ENCODE measurements around the gene ATP6V0A1. TPM values are rescaled to one million over a fixed set of nuclear protein-coding genes. Genes with fewer than 3 reads are reported as not detected.

Gene ATP6V0A1
- total and polyA plus RNA-seq, 5 donors, result 33.4 to 57.7 (median 45.2) TPM

DNA sequence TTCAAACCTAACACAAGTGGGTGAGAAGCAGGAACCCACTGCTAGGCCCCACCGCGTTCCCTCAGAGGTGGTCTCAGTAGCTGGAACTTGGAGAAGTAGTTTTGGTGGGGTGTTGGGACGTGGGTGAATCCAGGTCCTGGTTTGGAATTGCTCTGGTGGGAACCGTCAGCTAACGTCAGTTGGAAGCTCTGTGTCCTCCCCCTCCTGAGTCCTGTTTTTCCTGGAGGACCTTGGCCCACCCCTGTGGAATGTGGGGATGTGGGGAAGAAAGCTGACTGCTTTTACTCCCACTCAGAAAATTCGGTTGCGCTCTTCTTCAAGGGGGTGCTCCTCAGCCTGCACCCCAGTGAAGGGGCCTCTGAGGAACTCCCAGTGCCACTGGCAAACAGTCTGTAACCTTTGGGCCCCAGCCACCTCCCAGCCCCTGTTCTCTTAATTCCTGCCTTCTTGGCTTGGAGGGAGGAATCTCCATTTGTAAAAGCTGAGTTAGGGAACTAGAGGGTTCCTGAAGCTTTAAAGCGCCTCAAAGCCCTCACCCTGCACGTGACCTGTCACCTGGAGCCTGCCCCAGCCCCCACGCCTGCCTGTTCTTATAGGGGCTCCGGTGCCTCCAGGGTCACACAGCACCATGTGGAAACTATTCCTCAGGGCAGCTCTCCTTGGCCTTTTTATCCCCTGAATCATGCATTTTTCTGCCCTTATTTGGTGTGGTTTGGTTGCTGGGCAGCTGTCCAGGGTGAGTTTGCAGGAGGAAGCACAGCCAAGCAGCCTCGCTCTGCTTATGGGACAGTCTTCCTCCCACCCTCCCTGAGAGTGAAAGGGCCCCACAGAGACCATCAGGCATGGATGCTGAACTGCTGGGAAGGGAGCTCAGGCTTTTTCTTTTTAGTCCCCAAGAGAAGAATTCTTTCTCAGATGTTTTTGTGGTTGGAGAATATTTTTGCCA lies 61.1 kb downstream of the ATP6V0A1 start:
- Histone ChIP-seq H3K4me3 (ENCODE audit: low read length) (no peak overlapping the region), H3K9me3 (ENCODE audit: control insufficient read depth, low read length) (no peaks in the 10 kb centered on the region), H3K4me1 (ENCODE audit: control insufficient read depth, insufficient read depth, low read length) (peaks cover 43% of the 10 kb centered on the region), H3K27ac (ENCODE audit: low read length) (peak overlapping the region; percentile 99), H3K27me3 (ENCODE audit: control insufficient read depth, insufficient read depth) (no peaks in the 10 kb centered on the region)
- 19% methylated on average over 12 of the region's 12 CpGs for WGBS
- peak; percentile 92 to 97 (median 94) for DNase-seq
- intact Hi-C loops (cut with DNase I), result loop anchor here (5.0 to 10.0 kb wide), 4 partner anchors 85 to 198 kb away; partner anchors contain the start of gene CAVIN1 (in 2 of the 4)
- ATAC-seq, result peak; percentile 77 to 79

DNA sequence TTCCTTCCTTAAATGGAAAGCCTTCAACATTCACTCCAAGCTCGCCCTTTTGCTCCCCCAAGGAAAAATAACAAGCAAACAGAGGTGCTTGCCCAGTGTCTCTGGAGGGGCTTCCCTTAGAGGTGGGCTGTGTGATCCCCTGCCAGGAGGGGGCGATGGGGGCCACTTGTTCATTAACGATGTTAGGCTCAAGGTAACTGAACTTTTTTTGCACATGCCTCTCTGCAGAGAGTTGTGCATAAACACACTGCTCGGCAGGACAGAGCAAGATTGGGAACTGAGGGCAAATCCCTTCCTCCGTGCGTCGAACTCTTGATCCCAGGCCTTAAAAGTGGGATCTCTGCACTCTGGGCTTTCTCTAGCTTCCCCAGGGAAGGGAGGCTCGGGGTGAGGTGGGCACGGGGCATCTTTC lies 61.9 kb downstream of the ATP6V0A1 start:
- 33% methylated on average over 9 of the region's 9 CpGs for WGBS
- Histone ChIP-seq H3K27ac (ENCODE audit: low read length) (peak overlapping the region; percentile 99), H3K4me3 (ENCODE audit: low read length) (no peak overlapping the region), H3K4me1 (ENCODE audit: control insufficient read depth, insufficient read depth, low read length) (peaks cover 43% of the 10 kb centered on the region), H3K9me3 (ENCODE audit: control insufficient read depth, low read length) (no peaks in the 10 kb centered on the region), H3K27me3 (ENCODE audit: control insufficient read depth, insufficient read depth) (no peaks in the 10 kb centered on the region)
- ATAC-seq, result no peak
- intact Hi-C loops (cut with DNase I), result loop anchor here in 1 of 4 donors (10.0 kb wide), 1 partner anchor 86 kb away; no protein-coding TSS in a partner anchor
- peak in 2 of 3 donors; percentile 70 to 78 for DNase-seq

DNA sequence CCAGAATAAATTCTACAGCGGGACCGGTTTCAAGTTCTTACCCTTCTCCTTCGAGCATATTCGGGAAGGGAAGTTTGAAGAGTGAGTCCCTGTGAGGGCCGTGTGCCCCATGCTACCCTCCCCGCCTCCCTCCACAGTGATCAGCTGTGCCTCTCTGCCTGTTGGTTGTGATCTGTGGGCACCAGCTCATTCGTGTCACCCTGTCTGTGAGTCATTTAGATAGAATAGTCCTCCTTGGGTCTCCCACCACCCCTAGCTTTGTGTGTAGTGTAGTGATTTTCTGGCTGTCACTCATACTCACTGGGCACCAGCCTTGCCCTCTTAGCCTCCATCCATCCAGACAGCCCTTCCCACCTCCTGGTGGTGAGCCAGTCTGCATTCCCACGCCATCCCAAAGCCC lies 62.4 kb downstream of the ATP6V0A1 start:
- Histone ChIP-seq H3K9me3 (ENCODE audit: control insufficient read depth, low read length) (no peaks in the 10 kb centered on the region), H3K27me3 (ENCODE audit: control insufficient read depth, insufficient read depth) (no peaks in the 10 kb centered on the region), H3K27ac (ENCODE audit: low read length) (peak overlapping the region; percentile 99), H3K4me3 (ENCODE audit: low read length) (no peak overlapping the region), H3K4me1 (ENCODE audit: control insufficient read depth, insufficient read depth, low read length) (peaks cover 43% of the 10 kb centered on the region)
- WGBS, result 47% methylated on average over 8 of the region's 8 CpGs
- DNase-seq (peak in 1 of 3 donors; percentile 23), ATAC-seq (no peak)
- intact Hi-C loops (cut with DNase I), result loop anchor here in 1 of 4 donors (10.0 kb wide), 1 partner anchor 86 kb away; no protein-coding TSS in a partner anchor

DNA sequence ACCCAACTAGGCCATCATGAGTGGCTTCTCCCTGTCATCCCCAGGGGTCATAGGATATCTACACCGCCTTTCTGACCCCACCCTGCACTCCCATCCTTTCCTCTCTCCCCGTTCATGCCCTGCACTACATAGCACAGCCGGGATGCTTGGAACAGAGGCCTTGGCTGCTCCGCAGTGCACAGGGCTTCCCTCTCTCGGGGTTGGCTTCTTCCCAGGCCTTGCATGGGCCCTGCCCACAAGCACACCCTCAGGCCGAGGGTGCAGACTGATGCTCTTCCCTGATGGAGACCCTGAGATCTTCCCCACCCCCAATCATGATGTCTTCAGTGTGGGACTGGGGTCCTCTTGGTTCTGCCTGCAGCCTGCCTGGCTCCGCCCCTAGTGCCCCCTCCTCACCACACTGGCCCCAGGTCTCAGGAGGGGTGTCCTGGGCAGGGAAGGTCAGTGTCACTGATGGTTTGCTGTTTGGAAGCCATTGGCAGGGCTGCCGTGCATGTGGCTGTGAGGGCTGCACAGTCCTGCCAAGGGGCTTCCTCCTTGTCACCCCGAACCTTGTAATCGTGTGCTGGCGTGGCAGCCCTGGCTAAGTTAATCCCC lies 63.1 kb downstream of the ATP6V0A1 start:
- peak overlapping the region; percentile 99 for H3K27ac ChIP-seq (ENCODE audit: low read length)
- H3K27me3 ChIP-seq (ENCODE audit: control insufficient read depth, insufficient read depth), result no peaks in the 10 kb centered on the region
- H3K4me3 ChIP-seq (ENCODE audit: low read length), result no peak overlapping the region
- 43% methylated on average over 11 of the region's 11 CpGs for WGBS
- intact Hi-C loops (cut with DNase I), result loop anchor here in 1 of 4 donors (10.0 kb wide), 1 partner anchor 87 kb away; no protein-coding TSS in a partner anchor
- peak; percentile 70 to 85 (median 78) for DNase-seq
- ATAC-seq, result peak in 1 of 2 donors; percentile 10
- H3K4me1 ChIP-seq (ENCODE audit: control insufficient read depth, insufficient read depth, low read length), result peaks cover 36% of the 10 kb centered on the region
- H3K9me3 ChIP-seq (ENCODE audit: control insufficient read depth, low read length), result no peaks in the 10 kb centered on the region

DNA sequence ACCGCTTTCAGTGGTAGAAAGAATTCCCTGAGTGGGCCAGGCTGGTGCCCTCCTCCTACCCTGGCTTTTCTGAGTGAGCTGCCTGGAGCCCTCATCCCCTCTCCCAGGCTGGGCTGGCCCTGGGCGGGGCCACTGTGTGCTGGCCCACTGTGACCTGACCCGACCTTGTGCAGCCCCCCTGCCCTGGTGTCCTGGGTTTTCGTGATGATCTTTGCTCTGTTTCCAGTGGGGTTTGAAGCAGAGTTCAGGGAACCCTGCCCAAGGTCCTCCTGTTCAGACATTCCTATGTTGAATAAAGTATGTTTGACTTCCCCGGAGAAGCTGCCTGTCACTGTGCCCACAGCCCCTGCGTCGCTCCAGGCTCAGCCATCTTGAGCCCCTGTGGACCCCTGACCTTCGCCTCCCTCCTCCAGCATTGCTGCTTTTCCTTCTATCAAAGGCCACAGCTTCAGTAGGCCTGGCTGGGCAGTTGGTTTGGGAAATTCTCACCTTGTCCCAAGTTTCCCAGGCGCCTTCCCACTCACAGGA lies 63.6 kb downstream of the ATP6V0A1 start:
- intact Hi-C loops (cut with DNase I), result loop anchor here in 1 of 4 donors (10.0 kb wide), 1 partner anchor 88 kb away; no protein-coding TSS in a partner anchor
- DNase-seq (peak in 2 of 3 donors; percentile 54 to 71), ATAC-seq (no peak)
- Histone ChIP-seq H3K4me3 (ENCODE audit: low read length) (no peak overlapping the region), H3K9me3 (ENCODE audit: control insufficient read depth, low read length) (no peaks in the 10 kb centered on the region), H3K27me3 (ENCODE audit: control insufficient read depth, insufficient read depth) (no peaks in the 10 kb centered on the region), H3K27ac (ENCODE audit: low read length) (peak overlapping the region; percentile 99), H3K4me1 (ENCODE audit: control insufficient read depth, insufficient read depth, low read length) (peaks cover 35% of the 10 kb centered on the region)
- 60% methylated on average over 9 of the region's 9 CpGs for WGBS

DNA sequence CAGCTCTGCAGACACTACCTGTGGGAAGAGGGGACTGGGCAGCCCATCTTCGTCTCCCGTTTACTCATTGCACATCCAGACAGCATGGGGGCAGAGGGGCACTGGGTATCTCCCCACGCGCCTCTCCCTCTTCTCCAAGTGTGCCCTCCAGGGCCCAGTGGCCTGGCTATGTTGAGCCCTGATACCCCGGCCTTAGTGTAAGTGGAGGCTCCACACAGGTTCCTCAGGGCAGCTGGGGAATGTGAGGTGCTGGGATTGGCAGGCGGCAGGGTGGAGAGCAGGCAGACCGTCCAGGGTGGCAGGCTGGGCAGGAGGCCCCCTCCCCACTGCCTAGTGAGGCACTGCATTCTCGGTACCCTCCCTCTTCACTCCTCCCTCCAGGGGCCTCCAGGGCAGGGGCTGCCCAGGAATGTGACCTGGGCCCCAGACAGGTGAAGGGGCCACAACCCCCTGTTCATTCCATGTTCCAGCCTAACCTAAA lies 64.2 kb downstream of the ATP6V0A1 start:
- Histone ChIP-seq H3K4me3 (ENCODE audit: low read length) (no peak overlapping the region), H3K27me3 (ENCODE audit: control insufficient read depth, insufficient read depth) (no peaks in the 10 kb centered on the region), H3K9me3 (ENCODE audit: control insufficient read depth, low read length) (no peaks in the 10 kb centered on the region), H3K4me1 (ENCODE audit: control insufficient read depth, insufficient read depth, low read length) (peaks cover 35% of the 10 kb centered on the region), H3K27ac (ENCODE audit: low read length) (peak overlapping the region; percentile 99)
- WGBS, result 86% methylated on average over 8 of the region's 8 CpGs
- no peak for ATAC-seq
- DNase-seq, result peak in 1 of 3 donors; percentile 56
- intact Hi-C loops (cut with DNase I), result loop anchor here in 1 of 4 donors (10.0 kb wide), 1 partner anchor 88 kb away; no protein-coding TSS in a partner anchor

DNA sequence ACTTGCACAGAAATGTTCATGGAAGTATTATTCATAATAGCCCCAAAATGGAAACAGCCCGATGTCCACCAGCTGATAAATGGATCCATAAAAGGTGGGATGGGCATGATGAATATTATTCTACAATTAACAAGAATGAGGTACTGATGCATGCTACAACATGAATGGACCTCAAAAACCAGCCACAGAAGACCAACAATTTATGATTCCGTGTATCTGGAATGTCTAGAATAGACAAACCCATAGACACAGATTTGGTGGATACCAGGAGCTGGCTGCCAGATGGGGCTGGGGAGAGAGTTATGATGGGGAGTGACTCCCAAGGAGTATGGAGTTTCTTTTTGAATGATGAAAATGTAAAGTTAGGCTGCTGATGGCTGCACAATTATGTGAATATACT lies 66.5 kb downstream of the ATP6V0A1 start:
- Histone ChIP-seq H3K9me3 (ENCODE audit: control insufficient read depth, low read length) (no peaks in the 10 kb centered on the region), H3K4me1 (ENCODE audit: control insufficient read depth, insufficient read depth, low read length) (peaks cover 16% of the 10 kb centered on the region), H3K4me3 (ENCODE audit: low read length) (no peak overlapping the region), H3K27me3 (ENCODE audit: control insufficient read depth, insufficient read depth) (no peaks in the 10 kb centered on the region), H3K27ac (ENCODE audit: low read length) (no peak overlapping the region)
- no peak for ATAC-seq
- no peak for DNase-seq
- 73% methylated on average over 2 of the region's 2 CpGs for WGBS
- intact Hi-C loops (cut with DNase I), result loop anchor here in 2 of 4 donors (5.0 to 10.0 kb wide), 2 partner anchors 90 to 203 kb away; no protein-coding TSS in a partner anchor

DNA sequence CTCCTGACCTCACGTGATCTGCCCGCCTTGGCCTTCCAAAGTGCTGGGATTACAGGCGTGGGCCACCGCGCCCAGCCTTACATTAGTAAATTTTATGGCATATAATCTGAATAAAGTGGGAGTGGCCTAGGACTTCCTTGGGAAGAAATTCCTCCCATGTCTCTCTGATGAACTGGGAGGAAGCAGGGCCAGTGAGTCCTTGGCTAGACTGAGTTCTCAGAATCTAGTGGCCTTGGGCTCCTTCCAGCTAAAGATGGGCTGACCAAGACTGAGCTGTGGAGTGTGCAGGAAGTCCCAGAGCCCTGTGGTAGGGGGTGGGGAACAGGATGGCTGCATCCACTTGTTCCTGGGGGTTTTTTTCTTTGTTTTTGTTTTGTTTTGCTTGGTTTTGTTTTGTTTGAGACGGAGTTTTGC lies 67.4 kb downstream of the ATP6V0A1 start:
- Histone ChIP-seq H3K27ac (ENCODE audit: low read length) (peak overlapping the region; percentile 25), H3K4me3 (ENCODE audit: low read length) (no peak overlapping the region), H3K9me3 (ENCODE audit: control insufficient read depth, low read length) (no peaks in the 10 kb centered on the region), H3K4me1 (ENCODE audit: control insufficient read depth, insufficient read depth, low read length) (peaks cover 10% of the 10 kb centered on the region), H3K27me3 (ENCODE audit: control insufficient read depth, insufficient read depth) (no peaks in the 10 kb centered on the region)
- peak in 2 of 3 donors; percentile 72 to 74 for DNase-seq
- WGBS, result 54% methylated on average over 6 of the region's 6 CpGs
- ATAC-seq, result peak; percentile 64 to 76
- intact Hi-C loops (cut with DNase I), result loop anchor here in 2 of 4 donors (5.0 to 10.0 kb wide), 2 partner anchors 91 to 204 kb away; no protein-coding TSS in a partner anchor

DNA sequence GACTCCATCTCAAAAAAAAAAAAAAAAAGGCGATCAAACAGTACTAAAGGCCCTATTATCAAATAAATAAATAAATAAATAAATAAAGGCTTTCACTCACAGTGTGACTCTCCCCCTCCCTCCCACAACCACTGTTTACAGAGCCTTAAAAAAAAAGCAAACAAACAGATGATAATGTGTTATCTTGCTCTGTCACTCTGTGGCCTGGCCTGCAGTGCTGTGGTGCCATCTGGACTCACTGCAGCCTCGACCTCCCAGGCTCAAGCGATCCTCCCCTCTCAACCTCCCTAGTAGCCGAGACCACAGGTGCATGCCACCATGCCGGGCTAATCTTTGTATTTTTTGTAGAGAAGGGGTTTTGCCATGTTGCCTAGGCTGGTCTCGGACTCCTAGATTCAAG lies 69.3 kb downstream of the ATP6V0A1 start:
- peak in 1 of 3 donors; percentile 24 for DNase-seq
- intact Hi-C loops (cut with DNase I), result loop anchor here in 2 of 4 donors (5.0 to 10.0 kb wide), 2 partner anchors 93 to 206 kb away; no protein-coding TSS in a partner anchor
- Histone ChIP-seq H3K27me3 (ENCODE audit: control insufficient read depth, insufficient read depth) (no peaks in the 10 kb centered on the region), H3K9me3 (ENCODE audit: control insufficient read depth, low read length) (no peaks in the 10 kb centered on the region), H3K4me1 (ENCODE audit: control insufficient read depth, insufficient read depth, low read length) (no peaks in the 10 kb centered on the region), H3K27ac (ENCODE audit: low read length) (no peak overlapping the region), H3K4me3 (ENCODE audit: low read length) (no peak overlapping the region)
- WGBS, result 93% methylated on average over 6 of the region's 6 CpGs
- no peak for ATAC-seq

DNA sequence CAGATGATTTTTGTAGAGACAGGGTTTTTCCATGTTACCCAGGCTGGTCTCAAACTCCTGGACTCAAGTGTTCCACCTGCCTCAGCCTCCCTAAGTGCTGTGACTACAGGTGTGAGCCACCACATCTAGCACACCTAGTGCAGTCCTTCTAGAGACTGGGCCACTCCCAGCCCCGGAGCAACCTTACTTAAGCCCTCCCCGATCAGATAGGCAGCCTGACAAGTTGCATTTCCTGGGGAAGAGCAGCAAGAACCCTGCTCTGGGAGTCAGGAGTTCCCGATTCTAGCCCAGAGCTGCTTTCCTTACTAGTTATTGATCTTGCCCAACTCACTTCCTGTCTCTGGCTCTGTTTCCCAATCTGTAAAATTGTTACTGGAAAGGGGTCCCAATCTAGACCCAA lies 70.4 kb downstream of the ATP6V0A1 start:
- H3K4me1 ChIP-seq (ENCODE audit: control insufficient read depth, insufficient read depth, low read length), result no peaks in the 10 kb centered on the region
- H3K27me3 ChIP-seq (ENCODE audit: control insufficient read depth, insufficient read depth), result no peaks in the 10 kb centered on the region
- intact Hi-C loops (cut with DNase I), result loop anchor here in 2 of 4 donors (5.0 to 10.0 kb wide), 2 partner anchors 94 to 207 kb away; no protein-coding TSS in a partner anchor
- DNase-seq, result no peak
- WGBS, result 62% methylated on average over 3 of the region's 3 CpGs
- H3K4me3 ChIP-seq (ENCODE audit: low read length), result no peak overlapping the region
- no peak for ATAC-seq
- H3K27ac ChIP-seq (ENCODE audit: low read length), result no peak overlapping the region
- H3K9me3 ChIP-seq (ENCODE audit: control insufficient read depth, low read length), result no peaks in the 10 kb centered on the region

Measured in right cardiac atrium (tissue), 5 donors.